T follicular helper cell (primary cell): ENCODE measurements around the gene FAM120A.
"Not testable (repeated sequence)": the region's sequence is repeated elsewhere in the genome, so short reads cannot be mapped to it uniquely, and the experiment has no call there.

Experiments used
- DNase-seq: peaks from one replicate; pipeline ENCODE4 v3.0.0-alpha.2; 2020; ENCODE audit warnings: low read depth

The FAM120A gene

DNA sequence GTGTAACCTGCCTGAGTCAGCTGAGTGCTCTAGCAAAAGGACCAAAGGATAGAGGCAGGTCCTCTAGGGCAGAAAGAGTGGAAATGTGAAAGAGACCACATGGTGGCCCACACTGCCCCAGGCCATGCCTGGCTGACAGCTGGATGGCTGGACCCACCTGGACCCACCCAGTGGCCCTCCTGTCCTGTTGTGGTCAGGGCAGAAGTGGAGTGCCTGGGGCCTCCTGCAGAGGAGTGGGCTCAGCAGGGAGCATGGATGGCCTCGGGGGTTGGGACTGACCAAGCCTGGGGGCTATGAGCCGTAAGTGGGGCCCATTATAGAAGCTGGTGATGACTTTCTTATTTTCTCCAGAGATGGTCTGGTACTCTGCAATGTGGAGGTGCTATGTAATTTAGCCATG lies 57.6 kb downstream of the FAM120A start:
- no peak for DNase-seq

DNA sequence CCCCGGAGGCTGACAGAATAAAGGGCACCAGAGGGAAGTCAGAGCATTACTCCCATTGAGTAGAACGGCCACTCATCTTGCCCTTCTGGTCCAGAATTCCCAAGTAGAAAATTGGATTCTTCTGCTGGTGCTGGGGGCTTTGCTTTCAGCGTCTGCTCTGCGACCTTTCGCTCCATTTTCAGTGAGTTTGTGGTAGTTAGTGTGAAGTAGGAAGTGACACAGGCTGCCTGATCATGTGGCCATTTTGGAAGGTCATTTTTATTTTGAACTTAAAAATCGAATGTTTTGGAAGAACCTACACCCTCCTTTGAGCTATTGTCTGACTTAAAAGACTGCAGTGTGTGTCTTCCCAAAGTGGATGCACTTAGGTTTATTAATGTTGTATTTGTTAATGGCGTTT lies 58.6 kb downstream of the FAM120A start:
- DNase-seq = no peak

- not testable (repeated sequence) for DNase-seq
Observed at GRCh38 chr9:93511228-93511627, 59.7 kb downstream of the FAM120A start.

GRCh38 chr9:93512170-93512812 lies 60.8 kb downstream of the FAM120A start:
- not testable (repeated sequence) for DNase-seq

DNA sequence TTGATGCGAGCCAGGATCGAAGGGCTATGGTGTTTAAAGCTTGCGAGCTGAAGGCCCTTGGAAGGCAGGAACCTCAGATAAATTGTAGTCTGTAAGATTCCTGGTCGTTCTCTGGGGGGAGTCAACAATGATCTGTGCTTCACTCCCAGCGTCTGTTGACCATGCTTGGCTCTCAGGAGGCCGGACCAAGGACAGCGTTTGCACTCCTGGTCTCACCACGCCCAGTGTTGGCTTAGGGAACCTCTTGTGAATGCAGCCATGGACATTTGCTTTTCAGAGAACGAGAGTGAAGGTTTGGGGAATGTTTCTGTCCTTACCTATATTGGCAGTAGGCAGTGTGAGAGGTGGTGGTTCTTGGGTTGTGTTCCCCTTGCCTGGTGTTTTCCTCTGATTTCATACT lies 62.1 kb downstream of the FAM120A start:
- no peak for DNase-seq

DNA sequence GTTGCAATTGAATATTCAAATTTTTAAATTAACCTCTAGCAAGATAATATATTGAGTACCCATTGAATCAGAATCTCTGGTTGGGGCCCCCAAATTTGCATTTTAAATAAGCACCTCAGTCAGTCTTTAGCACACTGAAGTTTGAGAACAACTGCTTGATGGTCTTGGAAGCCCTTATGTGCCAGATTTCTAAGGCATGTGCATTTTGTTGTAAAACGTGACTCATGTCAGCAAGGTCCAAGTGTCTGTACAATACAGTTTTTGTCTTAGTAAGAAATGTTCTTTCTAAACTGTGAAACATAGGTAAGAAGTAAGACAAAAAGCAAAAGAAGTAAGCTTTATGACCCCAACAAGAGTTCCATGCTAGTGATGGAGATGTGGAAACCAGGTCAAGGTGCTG lies 65.8 kb downstream of the FAM120A start:
- DNase-seq = no peak

GRCh38 chr9:93520523-93520922 lies 69.0 kb downstream of the FAM120A start:
- DNase-seq = no peak

- DNase-seq = no peak
Observed at GRCh38 chr9:93522736-93523135, 71.3 kb downstream of the FAM120A start.

- no peak for DNase-seq
Observed at GRCh38 chr9:93523518-93524144, 72.1 kb downstream of the FAM120A start.

GRCh38 chr9:93525476-93525875 lies 74.0 kb downstream of the FAM120A start:
- DNase-seq = no peak

DNA sequence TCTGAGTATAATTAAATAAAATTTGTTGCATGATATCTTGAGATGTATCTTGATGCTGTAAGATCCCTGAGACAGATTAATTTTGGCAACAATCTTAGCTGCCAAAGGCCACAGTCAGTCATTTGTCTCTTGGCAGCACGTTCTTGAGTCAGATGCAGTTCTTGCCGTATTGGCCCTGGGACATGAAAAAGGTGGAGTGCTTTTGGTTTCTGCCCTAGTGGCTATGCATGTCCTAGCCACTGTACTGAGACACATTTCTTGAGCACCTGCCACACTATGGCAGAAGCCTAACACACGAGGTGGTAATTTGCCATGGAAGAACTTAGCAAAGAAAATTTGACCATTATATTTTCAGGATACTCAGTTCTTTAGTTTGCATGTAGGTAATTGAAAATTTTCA lies 79.9 kb downstream of the FAM120A start:
- DNase-seq = no peak

DNA sequence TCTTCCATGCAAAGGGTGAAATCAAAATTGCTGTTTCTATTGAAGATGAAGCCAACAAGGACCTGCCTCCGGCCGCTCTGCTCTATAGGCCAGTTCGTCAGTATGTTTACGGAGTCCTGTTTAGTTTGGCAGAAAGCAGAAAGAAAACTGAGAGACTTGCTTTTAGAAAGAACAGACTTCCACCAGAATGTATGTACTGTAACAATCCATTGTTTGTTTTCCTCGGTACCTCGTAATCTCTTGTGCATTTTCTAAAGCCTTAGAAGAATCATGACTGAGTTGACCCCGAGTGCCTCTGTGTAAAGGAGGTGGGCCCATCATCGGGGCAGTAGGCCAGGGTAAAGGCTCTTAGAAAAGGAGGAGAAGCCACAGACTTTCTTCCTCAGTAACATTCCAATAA lies 80.7 kb downstream of the FAM120A start:
- no peak for DNase-seq

GRCh38 chr9:93533863-93534262 lies 82.4 kb downstream of the FAM120A start:
- DNase-seq = no peak

GRCh38 chr9:93536167-93536566 lies 84.7 kb downstream of the FAM120A start:
- DNase-seq = no peak

- DNase-seq = no peak
Observed at GRCh38 chr9:93536874-93537273, 85.4 kb downstream of the FAM120A start.

DNA sequence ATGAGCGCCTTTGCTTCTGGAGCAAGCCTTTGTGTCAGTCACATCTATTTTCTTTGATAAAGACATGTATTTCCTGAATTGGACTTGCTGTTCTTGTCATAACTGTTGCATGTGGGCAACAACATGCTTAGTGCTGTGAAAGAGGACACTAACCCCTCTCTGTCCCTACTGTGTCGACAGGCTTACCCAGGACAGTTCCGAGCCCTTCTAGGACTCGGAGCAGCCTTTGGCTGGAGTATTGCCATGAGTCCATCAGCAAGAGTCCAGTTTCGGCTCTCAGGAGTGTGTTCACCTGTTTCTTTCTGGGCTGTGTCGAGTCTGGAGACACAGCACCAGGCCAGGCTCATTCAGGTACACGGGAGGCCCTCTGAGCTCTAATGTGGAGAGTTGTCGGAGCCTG lies 88.8 kb downstream of the FAM120A start:
- no peak for DNase-seq

DNA sequence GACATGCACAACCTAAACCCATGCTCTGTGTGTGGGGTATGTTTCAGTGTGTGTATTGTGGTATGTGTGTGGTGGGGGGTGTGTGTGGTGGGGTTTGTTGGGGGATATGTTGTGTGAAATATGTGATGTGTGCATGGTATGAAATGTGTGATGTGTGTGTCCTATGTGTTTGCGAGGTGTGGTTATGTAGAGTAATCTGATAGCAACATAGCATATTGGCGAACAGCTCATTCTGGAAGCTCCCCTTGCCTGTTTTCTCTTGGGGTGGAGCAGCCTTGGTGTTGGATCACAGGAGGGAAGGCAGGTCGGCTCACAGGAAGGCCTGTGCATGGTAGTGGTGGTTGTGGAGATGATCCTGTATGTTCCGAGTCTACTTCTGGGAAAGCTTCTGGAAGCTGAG lies 89.5 kb downstream of the FAM120A start:
- DNase-seq = no peak

GRCh38 chr9:93541581-93542349 lies 90.3 kb downstream of the FAM120A start:
- DNase-seq = no peak

- no peak for DNase-seq
Observed at GRCh38 chr9:93543117-93543516, 91.6 kb downstream of the FAM120A start.

DNA sequence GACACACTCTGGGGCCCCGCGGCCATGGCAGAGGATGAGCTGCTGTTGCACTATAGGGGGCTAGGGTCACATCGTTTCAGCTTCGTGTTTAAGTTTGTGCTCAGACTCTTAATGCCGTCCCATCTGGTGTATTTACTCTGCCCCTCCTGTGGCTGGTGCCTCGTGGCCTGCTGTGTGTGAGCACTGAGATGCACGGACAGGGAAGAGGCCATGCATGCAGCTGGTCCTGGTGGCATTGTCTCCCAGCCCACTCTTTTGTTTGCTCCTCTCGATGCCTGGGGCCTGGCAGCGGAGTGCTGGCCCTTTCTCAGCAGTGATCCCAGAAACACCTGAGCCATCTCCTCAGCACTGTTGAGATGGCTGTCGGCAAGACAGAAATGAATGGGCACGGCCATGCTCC lies 94.9 kb downstream of the FAM120A start:
- no peak for DNase-seq

GRCh38 chr9:93549611-93550010 lies 98.1 kb downstream of the FAM120A start:
- no peak for DNase-seq

- DNase-seq = no peak
Observed at GRCh38 chr9:93552923-93553322, 101.4 kb downstream of the FAM120A start.

DNA sequence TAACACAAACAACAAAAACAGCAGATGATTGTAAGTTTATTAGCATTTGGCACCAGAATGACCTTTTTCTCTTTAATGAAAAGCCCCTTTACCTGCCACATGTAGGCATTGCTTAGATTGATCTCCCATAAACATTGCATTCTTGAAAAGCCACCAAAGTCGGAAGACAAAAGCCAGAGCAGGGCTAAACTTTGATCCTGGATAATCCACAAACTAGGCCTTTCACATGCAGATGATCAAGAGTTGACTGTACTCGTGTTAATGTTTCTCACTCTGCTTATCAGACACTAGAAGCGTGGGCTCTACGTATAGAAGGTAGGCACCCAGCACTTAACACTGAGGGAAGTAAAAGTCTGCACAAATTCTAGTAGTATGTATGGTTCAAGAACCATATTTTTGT lies 103.9 kb downstream of the FAM120A start:
- DNase-seq = no peak
